Measurements from ENCODE around the gene PTPN7. TPM values are rescaled to one million over a fixed set of nuclear protein-coding genes. Genes with fewer than 3 reads are reported as not detected.
A peak's percentile ranks its signal among the peaks of the same experiment; 100 is the strongest.

Gene PTPN7
- polyA plus RNA-seq, 2 of the 4 experiments (the other 2 are of a cell fraction) = 0.08 TPM; not detected in 1

DNA sequence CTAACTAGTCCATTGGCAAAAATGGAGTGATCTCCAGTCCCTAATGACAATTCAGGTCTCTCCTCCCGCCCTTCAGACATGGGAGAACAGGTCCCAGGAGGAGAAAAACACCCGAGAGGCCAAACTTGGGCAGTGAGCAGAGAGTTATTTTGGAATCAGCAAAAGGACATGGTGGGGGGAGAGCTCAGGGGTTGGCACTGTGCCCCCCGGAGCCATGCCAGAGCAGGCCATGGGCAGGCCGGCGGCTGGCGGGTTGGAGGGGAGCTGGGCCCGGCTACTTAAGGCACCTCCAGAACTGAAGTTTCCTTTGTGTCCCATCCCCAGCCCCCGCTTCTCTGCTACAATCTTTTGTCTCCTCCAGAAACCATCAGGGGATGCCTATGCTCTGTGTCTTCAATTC lies 40.3 kb upstream of the PTPN7 start:
- TF ChIP-seq ZSCAN20 (CRISPR knock-in tag; IDR thresholded peaks at IDR 0.05) = no peak
- TF ChIP-seq KDM1A (IDR thresholded peaks at IDR 0.05; ENCODE audit: low read depth) = no peak
- TF ChIP-seq CBX8 (IDR thresholded peaks at IDR 0.05) = no peak
- TF ChIP-seq HEYL (CRISPR knock-in tag; IDR thresholded peaks at IDR 0.05) = no peak
- no peak for TF ChIP-seq FOSB (CRISPR knock-in tag; IDR thresholded peaks at IDR 0.05)
- TF ChIP-seq RCOR1 (IDR thresholded peaks at IDR 0.05; ENCODE audit: low read depth, low read length) = no peak
- no peak for TF ChIP-seq NR3C1 (IDR thresholded peaks at IDR 0.05)
- TF ChIP-seq, protein P1, sequence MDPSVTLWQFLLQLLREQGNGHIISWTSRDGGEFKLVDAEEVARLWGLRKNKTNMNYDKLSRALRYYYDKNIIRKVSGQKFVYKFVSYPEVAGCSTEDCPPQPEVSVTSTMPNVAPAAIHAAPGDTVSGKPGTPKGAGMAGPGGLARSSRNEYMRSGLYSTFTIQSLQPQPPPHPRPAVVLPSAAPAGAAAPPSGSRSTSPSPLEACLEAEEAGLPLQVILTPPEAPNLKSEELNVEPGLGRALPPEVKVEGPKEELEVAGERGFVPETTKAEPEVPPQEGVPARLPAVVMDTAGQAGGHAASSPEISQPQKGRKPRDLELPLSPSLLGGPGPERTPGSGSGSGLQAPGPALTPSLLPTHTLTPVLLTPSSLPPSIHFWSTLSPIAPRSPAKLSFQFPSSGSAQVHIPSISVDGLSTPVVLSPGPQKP (IDR thresholded peaks at IDR 0.05; ENCODE audit: low read depth, low read length) = no peak
- TF ChIP-seq CHD4 (IDR thresholded peaks at IDR 0.05; ENCODE audit: borderline replicate concordance) = no peak
- TF ChIP-seq RAD21 (conservative IDR thresholded peaks at IDR 0.05 in 1 of 2, IDR thresholded peaks at IDR 0.05 in 1 of 2) = no peak
- no peak for TF ChIP-seq FOSL2 (IDR thresholded peaks at IDR 0.05)
- no peak for TF ChIP-seq FOSL2 (CRISPR knock-in tag; IDR thresholded peaks at IDR 0.05)
- TF ChIP-seq TFCP2L1 (CRISPR knock-in tag; IDR thresholded peaks at IDR 0.05) = no peak
- TF ChIP-seq, protein P2, sequence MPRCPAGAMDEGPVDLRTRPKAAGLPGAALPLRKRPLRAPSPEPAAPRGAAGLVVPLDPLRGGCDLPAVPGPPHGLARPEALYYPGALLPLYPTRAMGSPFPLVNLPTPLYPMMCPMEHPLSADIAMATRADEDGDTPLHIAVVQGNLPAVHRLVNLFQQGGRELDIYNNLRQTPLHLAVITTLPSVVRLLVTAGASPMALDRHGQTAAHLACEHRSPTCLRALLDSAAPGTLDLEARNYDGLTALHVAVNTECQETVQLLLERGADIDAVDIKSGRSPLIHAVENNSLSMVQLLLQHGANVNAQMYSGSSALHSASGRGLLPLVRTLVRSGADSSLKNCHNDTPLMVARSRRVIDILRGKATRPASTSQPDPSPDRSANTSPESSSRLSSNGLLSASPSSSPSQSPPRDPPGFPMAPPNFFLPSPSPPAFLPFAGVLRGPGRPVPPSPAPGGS (IDR thresholded peaks at IDR 0.05) = no peak
- TF ChIP-seq, protein P3, sequence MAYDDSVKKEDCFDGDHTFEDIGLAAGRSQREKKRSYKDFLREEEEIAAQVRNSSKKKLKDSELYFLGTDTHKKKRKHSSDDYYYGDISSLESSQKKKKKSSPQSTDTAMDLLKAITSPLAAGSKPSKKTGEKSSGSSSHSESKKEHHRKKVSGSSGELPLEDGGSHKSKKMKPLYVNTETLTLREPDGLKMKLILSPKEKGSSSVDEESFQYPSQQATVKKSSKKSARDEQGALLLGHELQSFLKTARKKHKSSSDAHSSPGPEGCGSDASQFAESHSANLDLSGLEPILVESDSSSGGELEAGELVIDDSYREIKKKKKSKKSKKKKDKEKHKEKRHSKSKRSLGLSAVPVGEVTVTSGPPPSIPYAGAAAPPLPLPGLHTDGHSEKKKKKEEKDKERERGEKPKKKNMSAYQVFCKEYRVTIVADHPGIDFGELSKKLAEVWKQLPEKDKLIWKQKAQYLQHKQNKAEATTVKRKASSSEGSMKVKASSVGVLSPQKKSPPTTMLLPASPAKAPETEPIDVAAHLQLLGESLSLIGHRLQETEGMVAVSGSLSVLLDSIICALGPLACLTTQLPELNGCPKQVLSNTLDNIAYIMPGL (CRISPR knock-in tag; IDR thresholded peaks at IDR 0.05; ENCODE audit: borderline replicate concordance) = no peak
- TF ChIP-seq, protein P4, sequence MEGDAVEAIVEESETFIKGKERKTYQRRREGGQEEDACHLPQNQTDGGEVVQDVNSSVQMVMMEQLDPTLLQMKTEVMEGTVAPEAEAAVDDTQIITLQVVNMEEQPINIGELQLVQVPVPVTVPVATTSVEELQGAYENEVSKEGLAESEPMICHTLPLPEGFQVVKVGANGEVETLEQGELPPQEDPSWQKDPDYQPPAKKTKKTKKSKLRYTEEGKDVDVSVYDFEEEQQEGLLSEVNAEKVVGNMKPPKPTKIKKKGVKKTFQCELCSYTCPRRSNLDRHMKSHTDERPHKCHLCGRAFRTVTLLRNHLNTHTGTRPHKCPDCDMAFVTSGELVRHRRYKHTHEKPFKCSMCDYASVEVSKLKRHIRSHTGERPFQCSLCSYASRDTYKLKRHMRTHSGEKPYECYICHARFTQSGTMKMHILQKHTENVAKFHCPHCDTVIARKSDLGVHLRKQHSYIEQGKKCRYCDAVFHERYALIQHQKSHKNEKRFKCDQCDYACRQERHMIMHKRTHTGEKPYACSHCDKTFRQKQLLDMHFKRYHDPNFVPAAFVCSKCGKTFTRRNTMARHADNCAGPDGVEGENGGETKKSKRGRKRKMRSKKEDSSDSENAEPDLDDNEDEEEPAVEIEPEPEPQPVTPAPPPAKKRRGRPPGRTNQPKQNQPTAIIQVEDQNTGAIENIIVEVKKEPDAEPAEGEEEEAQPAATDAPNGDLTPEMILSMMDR (IDR thresholded peaks at IDR 0.05) = no peak
- no peak for DNase-seq (ENCODE audit: low read depth in 1 of 2, low spot score in 1 of 2)

DNA sequence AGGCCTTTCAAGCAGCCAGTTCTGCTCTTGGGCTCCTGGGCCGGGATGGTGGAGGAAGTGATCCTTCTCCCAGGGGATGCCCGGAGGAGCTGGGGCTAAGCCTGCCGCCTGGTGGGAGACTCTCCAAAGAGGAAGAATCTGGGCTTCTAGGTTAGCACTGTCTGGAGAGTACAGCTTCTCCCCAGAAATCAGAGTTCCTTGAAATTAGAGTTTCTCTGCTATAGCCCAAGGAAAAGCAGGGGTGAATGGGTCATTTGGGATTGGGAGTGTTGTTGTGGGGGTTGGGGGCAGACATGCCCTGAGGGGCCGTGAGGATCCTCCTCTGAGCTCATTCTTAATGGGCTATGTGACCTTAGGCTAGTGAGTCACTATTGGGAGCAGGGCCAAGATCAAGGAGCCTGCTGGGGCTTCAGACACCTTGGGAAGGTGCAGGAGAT lies 39.7 kb upstream of the PTPN7 start:
- POLR2A ChIA-PET = no interaction called here
- Histone ChIP-seq H3K27ac (peak overlapping the region; percentile 74 to 80), H3K4me3 (no peak overlapping the region), H3K4me1 (peaks cover 26% of the 10 kb centered on the region), H3K9me3 (no peaks in the 10 kb centered on the region), H3K4me2 (peak overlapping the region; percentile 76)
- peak; percentile 26 to 66; a peak in 4 of 6 replicates for ATAC-seq
- CTCF ChIA-PET = interaction anchor here (0.9 to 2.7 kb wide), 13 partner anchors 11 to 519 kb away, joined by 3 to 20 read pairs (median 5); no protein-coding TSS in a partner anchor
- 21% methylated on average over 4 of the region's 4 CpGs for WGBS (ENCODE audit: missing lambda C conversion rate)
- TF ChIP-seq JUNB (IDR thresholded peaks at IDR 0.05) (peak; percentile 46), CHD4 (IDR thresholded peaks at IDR 0.05; ENCODE audit: borderline replicate concordance) (no peak), FOSL2 (IDR thresholded peaks at IDR 0.05) (peak; percentile 6; the same call in 1 of the 2 replicates), FOSL2 (CRISPR knock-in tag; IDR thresholded peaks at IDR 0.05) (peak; percentile 25; the same call in 1 of the 2 replicates)
- TF ChIP-seq, protein P5, sequence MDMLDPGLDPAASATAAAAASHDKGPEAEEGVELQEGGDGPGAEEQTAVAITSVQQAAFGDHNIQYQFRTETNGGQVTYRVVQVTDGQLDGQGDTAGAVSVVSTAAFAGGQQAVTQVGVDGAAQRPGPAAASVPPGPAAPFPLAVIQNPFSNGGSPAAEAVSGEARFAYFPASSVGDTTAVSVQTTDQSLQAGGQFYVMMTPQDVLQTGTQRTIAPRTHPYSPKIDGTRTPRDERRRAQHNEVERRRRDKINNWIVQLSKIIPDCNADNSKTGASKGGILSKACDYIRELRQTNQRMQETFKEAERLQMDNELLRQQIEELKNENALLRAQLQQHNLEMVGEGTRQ (IDR thresholded peaks at IDR 0.05) = no peak
- peak; percentile 53 to 66 for DNase-seq (ENCODE audit: low read depth in 1 of 2, low spot score in 1 of 2)
- FAIRE-seq = no peak

More for the DNA sequence above, 40.3 kb upstream of the PTPN7 start:
- ATAC-seq (no peak), FAIRE-seq (no peak)
- Histone ChIP-seq H3K9me3 (no peaks in the 10 kb centered on the region), H3K4me1 (peaks cover 26% of the 10 kb centered on the region), H3K27ac (peak overlapping the region; percentile 74 to 80; a peak in 4 of 6 replicates), H3K4me2 (peak overlapping the region; percentile 76), H3K4me3 (no peak overlapping the region)
- POLR2A ChIA-PET = no interaction called here
- CTCF ChIA-PET = interaction anchor here (0.8 to 2.7 kb wide), 13 partner anchors 8 to 172 kb away, joined by 3 to 20 read pairs (median 5); no protein-coding TSS in a partner anchor
- WGBS (ENCODE audit: missing lambda C conversion rate) = 93% methylated on average over 8 of the region's 8 CpGs
